HG02885 (cell line): ENCODE data around the gene PAK4.

Source experiments
- ATAC-seq: cut with Tn5 transposase; IDR thresholded peaks from one replicate; pipeline ENCODE4 v1.9.1; 2021; ENCODE audit warnings: mild to moderate bottlenecking; ENCODE audit not compliant: unreplicated experiment, poor library complexity

Gene PAK4

GRCh38 chr19:39145180-39145953 is 19.8 kb downstream of the PAK4 start:
- no peak for ATAC-seq

DNA sequence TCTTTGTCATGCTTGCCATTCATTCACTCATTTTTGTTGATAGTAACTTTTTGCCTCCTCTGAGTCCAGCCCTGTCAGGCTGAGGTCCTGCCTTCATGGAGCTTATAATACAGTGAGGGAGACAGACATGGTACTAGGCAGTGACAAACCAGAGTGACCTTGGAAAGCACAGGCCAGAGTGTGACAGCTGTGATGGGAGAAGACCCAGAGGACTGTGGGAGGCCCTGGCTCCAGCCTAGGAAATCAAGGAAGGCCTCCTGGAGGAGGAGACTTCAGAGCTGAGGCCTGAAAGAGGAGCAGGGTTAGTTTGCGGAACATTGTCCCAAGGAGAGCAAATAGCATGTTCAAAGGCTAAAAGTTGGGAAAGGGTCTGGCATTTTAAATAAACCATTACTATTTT is 20.5 kb downstream of the PAK4 start:
- ATAC-seq = no peak

GRCh38 chr19:39146686-39147450 is 21.3 kb downstream of the PAK4 start:
- no peak for ATAC-seq

DNA sequence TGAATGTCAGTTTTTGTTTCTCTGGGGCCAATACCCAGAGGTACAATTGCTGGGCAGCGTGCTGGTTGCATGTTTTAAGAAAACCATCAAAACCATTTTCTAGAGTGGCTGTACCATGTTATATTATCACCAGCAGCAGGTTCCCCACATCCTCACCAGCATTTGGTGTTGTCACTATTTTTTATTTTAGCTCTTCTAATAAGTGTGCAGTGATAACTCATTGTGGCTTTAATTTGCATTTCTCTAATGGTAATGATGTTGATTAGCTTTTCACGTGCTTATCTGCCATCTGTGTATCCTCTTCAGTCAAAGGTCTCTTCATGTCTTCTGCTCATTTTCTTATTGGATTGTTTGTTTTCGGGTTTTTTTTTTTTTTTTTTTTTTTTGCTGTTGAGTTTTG is 21.9 kb downstream of the PAK4 start:
- no peak for ATAC-seq

GRCh38 chr19:39148939-39149529 is 23.4 kb downstream of the PAK4 start:
- ATAC-seq = no peak

GRCh38 chr19:39150235-39150634 is 24.6 kb downstream of the PAK4 start:
- ATAC-seq = no peak

- ATAC-seq = no peak
These were observed 25.4 kb downstream of the PAK4 start for GRCh38 chr19:39150807-39151600.

GRCh38 chr19:39152066-39152465 is 26.5 kb downstream of the PAK4 start:
- no peak for ATAC-seq

DNA sequence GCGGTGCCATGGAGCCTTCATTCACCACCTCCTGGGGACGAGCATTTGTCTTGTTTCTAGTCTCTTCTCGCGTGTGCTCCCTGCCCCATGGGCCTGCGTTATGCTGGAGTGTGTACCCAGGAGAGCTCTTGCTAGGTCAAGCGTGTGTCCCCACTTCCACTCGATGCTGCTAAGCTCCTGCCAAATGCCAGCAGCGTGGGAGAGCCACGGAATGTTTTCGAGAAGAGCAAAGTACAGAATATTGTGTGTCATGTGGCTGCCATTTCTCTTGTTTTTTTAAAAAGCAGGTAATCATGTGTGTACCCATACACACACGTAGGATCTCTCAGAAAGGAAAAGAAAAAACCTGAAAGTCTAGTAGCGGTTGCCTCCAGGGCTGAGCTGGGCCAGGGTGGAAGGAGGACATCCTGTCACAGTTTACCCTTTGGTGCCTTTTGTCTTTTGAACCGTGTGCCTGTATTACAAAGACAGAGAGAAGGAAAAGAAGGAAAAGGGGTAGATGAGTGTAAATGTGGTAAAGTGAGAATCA is 28.6 kb downstream of the PAK4 start:
- no peak for ATAC-seq

- no peak for ATAC-seq
These were observed 29.1 kb downstream of the PAK4 start for GRCh38 chr19:39154629-39155100.

- no peak for ATAC-seq
These were observed 29.6 kb downstream of the PAK4 start for GRCh38 chr19:39155114-39155700.

GRCh38 chr19:39155741-39156140 is 30.2 kb downstream of the PAK4 start:
- no peak for ATAC-seq

DNA sequence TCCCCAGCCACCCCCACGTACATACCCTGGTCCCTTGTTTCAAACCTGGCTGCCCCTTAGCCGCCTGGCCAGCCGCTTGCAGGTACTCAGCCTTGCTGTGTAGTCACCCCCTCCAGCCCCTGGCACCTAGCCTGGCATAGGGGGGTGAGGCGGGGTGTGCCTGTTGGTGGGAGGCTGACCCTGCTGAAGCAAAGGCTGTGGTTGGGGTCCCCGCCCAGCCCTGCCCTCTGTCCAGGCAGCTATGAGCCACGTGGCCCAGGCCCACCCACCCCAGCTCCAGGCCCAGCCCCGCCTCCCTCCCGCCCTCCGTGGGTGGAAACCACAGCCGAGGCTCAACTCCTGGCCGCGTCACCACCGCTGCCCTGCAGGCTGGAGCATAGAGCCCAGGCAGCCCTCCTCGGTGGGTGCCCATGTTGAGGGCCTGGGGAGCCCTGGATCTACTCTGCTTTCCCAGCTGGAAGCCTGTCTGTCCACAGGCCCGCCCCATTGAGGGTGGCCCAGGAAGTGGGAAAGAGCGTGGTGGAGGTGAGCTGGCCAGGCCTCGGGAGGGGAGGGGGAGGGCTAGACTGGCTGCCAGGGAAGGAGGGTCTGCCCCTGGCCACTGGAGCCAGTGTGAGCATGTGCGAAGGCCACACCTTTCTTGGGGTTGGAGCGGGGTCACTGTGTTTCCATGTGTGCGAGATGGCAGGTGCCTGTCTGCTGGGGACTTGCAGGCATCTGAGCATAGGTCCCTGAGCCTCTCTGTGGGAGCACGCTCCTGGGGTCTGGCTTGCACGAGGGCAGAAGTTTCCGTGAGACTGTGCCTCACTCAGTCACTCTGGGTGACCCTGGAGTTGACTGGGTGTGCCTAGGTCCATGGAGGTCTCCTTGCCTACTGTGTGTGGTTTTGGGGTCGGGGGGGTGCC is 31.0 kb downstream of the PAK4 start:
- no peak for ATAC-seq

GRCh38 chr19:39157275-39157996 is 31.9 kb downstream of the PAK4 start:
- ATAC-seq = no peak

- ATAC-seq = no peak
These were observed 32.4 kb downstream of the PAK4 start for GRCh38 chr19:39157997-39158389.

DNA sequence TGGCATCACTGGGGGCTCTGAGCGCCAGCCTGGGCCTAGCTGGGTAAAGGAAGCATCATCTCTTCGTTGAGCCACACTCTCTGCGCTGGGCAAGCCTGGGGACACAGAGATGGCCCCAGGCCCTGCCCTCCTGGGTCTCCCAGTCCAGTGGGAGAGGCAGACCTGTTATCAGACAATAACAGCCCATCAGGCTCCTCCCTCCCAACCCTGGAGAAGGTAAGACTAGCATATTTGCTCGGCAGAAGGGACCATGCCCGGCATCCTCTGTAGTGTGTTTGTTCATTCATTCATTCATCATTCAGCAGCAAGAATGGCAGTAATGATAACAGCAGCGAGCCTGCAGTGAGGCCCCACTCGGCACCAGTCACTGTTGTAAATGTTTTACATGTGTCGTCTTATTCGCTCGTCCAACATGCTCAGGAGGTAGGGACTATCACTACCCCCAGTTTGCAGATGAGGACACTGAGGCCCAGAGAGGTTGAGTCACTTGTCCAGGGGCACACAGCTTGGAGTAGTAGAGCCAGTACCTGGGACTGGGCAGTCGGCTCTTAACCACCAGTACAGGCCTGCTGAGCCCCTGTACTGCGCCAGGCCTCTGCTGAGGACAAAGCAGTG is 33.2 kb downstream of the PAK4 start:
- no peak for ATAC-seq

DNA sequence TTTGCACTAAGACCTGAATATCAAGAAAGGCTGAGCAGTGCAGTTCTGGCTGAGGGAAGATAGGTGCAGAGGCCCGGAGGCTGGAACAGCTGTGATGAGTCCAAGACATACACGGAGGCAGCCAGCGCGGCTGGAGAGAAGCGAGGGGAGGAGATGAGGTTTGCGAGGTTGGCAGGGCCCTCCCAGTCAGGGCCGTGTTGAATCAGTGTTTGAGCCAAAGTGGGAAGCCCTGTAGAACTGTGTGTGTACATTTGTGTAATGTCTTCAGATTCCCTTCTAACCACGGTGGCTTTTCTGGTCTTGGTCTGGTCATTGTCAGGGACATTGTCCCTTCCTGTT is 34.9 kb downstream of the PAK4 start:
- no peak for ATAC-seq
